ENCODE data around the gene GRB10.

DNA sequence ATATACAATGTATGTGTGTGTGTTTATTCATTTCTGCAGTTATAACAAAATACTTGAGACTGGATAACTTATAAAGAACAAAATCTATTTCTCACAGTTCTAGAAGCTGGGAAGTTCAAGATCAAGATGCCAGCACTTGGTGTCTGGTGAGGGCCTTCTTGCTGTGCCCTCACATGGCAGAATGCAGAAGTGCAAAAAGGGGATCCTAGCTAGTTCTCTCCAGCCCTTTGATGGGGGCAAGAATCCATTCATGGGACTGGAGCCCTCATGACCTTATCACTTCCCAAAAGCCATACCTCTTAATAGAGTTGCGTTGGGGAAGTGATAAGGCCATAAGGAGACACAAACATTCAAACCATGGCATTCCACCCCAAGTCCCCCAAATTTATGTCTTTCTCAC, 8.4 kb downstream of the GRB10 start:
- TF ChIP-seq HNF4A (conservative IDR thresholded peaks at IDR 0.05), result no peak
- TF ChIP-seq, protein P1, sequence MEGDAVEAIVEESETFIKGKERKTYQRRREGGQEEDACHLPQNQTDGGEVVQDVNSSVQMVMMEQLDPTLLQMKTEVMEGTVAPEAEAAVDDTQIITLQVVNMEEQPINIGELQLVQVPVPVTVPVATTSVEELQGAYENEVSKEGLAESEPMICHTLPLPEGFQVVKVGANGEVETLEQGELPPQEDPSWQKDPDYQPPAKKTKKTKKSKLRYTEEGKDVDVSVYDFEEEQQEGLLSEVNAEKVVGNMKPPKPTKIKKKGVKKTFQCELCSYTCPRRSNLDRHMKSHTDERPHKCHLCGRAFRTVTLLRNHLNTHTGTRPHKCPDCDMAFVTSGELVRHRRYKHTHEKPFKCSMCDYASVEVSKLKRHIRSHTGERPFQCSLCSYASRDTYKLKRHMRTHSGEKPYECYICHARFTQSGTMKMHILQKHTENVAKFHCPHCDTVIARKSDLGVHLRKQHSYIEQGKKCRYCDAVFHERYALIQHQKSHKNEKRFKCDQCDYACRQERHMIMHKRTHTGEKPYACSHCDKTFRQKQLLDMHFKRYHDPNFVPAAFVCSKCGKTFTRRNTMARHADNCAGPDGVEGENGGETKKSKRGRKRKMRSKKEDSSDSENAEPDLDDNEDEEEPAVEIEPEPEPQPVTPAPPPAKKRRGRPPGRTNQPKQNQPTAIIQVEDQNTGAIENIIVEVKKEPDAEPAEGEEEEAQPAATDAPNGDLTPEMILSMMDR (IDR thresholded peaks at IDR 0.05; ENCODE audit: low read depth, low read length, missing input control), result no peak
- TF ChIP-seq EGR1 (IDR thresholded peaks at IDR 0.05; ENCODE audit: low read depth in 2 of 2), result no peak
- TF ChIP-seq, protein P2, sequence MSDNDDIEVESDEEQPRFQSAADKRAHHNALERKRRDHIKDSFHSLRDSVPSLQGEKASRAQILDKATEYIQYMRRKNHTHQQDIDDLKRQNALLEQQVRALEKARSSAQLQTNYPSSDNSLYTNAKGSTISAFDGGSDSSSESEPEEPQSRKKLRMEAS (IDR thresholded peaks at IDR 0.05), result no peak
- no peak for TF ChIP-seq YY1 (IDR thresholded peaks at IDR 0.05)
- no peak for TF ChIP-seq FOXA1 (IDR thresholded peaks at IDR 0.05)
- TF ChIP-seq, protein P3, sequence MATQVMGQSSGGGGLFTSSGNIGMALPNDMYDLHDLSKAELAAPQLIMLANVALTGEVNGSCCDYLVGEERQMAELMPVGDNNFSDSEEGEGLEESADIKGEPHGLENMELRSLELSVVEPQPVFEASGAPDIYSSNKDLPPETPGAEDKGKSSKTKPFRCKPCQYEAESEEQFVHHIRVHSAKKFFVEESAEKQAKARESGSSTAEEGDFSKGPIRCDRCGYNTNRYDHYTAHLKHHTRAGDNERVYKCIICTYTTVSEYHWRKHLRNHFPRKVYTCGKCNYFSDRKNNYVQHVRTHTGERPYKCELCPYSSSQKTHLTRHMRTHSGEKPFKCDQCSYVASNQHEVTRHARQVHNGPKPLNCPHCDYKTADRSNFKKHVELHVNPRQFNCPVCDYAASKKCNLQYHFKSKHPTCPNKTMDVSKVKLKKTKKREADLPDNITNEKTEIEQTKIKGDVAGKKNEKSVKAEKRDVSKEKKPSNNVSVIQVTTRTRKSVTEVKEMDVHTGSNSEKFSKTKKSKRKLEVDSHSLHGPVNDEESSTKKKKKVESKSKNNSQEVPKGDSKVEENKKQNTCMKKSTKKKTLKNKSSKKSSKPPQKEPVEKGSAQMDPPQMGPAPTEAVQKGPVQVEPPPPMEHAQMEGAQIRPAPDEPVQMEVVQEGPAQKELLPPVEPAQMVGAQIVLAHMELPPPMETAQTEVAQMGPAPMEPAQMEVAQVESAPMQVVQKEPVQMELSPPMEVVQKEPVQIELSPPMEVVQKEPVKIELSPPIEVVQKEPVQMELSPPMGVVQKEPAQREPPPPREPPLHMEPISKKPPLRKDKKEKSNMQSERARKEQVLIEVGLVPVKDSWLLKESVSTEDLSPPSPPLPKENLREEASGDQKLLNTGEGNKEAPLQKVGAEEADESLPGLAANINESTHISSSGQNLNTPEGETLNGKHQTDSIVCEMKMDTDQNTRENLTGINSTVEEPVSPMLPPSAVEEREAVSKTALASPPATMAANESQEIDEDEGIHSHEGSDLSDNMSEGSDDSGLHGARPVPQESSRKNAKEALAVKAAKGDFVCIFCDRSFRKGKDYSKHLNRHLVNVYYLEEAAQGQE (IDR thresholded peaks at IDR 0.05), result no peak
- no peak for TF ChIP-seq FOXA2 (IDR thresholded peaks at IDR 0.05)
- TF ChIP-seq RAD21 (IDR thresholded peaks at IDR 0.05), result no peak
- no peak for TF ChIP-seq GABPA (IDR thresholded peaks at IDR 0.05 in 1 of 2, conservative IDR thresholded peaks at IDR 0.05 in 1 of 2)
- TF ChIP-seq TAF1 (conservative IDR thresholded peaks at IDR 0.05), result no peak
- TF ChIP-seq JUND (IDR thresholded peaks at IDR 0.05), result no peak
